GM20431 (cell line): Measurements from ENCODE around the gene COL4A2.

Experiments used
- in situ Hi-C: fragments of 300-500 bp; cut with MseI, MboI; formaldehyde crosslinking; loops from one replicate; pipeline ENCODE4 v1.15.0; 2020; ENCODE audit warnings: low sequenced_read_pairs; ENCODE audit not compliant: unreplicated experiment

COL4A2 gene

GRCh38 chr13:110306960-110307766 is at the start of gene COL4A2, which contains the start of gene COL4A1:
TSS of gene COL4A2 (plus strand) at chr13:110307284. CDS start at chr13:110307904, 620 bp downstream.
TSS of gene COL4A1 (minus strand) at chr13:110307157. CDS start at chr13:110307027, 130 bp downstream.
- in situ Hi-C loops: no loop called here

GRCh38 chr13:110257408-110257807 is 49.7 kb upstream of the COL4A2 start:
- in situ Hi-C loops: no loop called here

- in situ Hi-C loops: no loop called here
Observed at GRCh38 chr13:110258876-110259631, 48.0 kb upstream of the COL4A2 start.

- in situ Hi-C loops: no loop called here
Observed at GRCh38 chr13:110259651-110260050, 47.4 kb upstream of the COL4A2 start.

GRCh38 chr13:110261166-110262081 is 45.7 kb upstream of the COL4A2 start:
- in situ Hi-C loops: no loop called here

- in situ Hi-C loops: no loop called here
Observed at GRCh38 chr13:110262082-110262436, 45.0 kb upstream of the COL4A2 start.

GRCh38 chr13:110262508-110263291 is 44.4 kb upstream of the COL4A2 start:
- in situ Hi-C loops: no loop called here

- in situ Hi-C loops: no loop called here
Observed at GRCh38 chr13:110263404-110263803, 43.7 kb upstream of the COL4A2 start.

- in situ Hi-C loops: no loop called here
Observed at GRCh38 chr13:110263888-110264287, 43.2 kb upstream of the COL4A2 start.

- in situ Hi-C loops: no loop called here
Observed at GRCh38 chr13:110264685-110265275, 42.3 kb upstream of the COL4A2 start.

- in situ Hi-C loops: no loop called here
Observed at GRCh38 chr13:110265341-110265681, 41.8 kb upstream of the COL4A2 start.

- in situ Hi-C loops: no loop called here
Observed at GRCh38 chr13:110265682-110266430, 41.2 kb upstream of the COL4A2 start.

- in situ Hi-C loops: no loop called here
Observed at GRCh38 chr13:110266431-110266809, 40.7 kb upstream of the COL4A2 start.

GRCh38 chr13:110266983-110267382 is 40.1 kb upstream of the COL4A2 start:
- in situ Hi-C loops: no loop called here

GRCh38 chr13:110268061-110268460 is 39.0 kb upstream of the COL4A2 start:
- in situ Hi-C loops: no loop called here

GRCh38 chr13:110268576-110269185 is 38.4 kb upstream of the COL4A2 start:
- in situ Hi-C loops: no loop called here

GRCh38 chr13:110269509-110270185 is 37.4 kb upstream of the COL4A2 start:
- in situ Hi-C loops: no loop called here

GRCh38 chr13:110270507-110270906 is 36.6 kb upstream of the COL4A2 start:
- in situ Hi-C loops: no loop called here
